ENCODE results near the gene PDGFRB.

PDGFRB gene

GRCh38 chr5:150135557-150136304, 19.9 kb downstream of the PDGFRB start:
- H3K36me3 ChIP-seq = peaks cover 54 to 60% (median 56%) of the 10 kb centered on the region in 3 donors
- H3K27me3 ChIP-seq = no peaks in the 10 kb centered on the region
- DNase-seq = no peak
- intact Hi-C loops (cut with DNase I; ENCODE audit: low total_unique reads) = no loop called here
- H3K4me3 ChIP-seq = no peak overlapping the region
- H3K4me1 ChIP-seq = peaks cover 6 to 100% (median 96%) of the 10 kb centered on the region in 4 donors
- H3K9me3 ChIP-seq = no peaks in the 10 kb centered on the region
- H3K27ac ChIP-seq = peak overlapping the region; percentile 89 to 98
- no peak for TF ChIP-seq CTCF (IDR thresholded peaks at IDR 0.05)

GRCh38 chr5:150134198-150134588, 21.5 kb downstream of the PDGFRB start:
- Histone ChIP-seq H3K4me3 (no peak overlapping the region), H3K36me3 (peaks cover 67 to 75% (median 70%) of the 10 kb centered on the region in 3 donors), H3K27ac (peak overlapping the region; percentile 89 to 98), H3K9me3 (no peaks in the 10 kb centered on the region), H3K27me3 (no peaks in the 10 kb centered on the region), H3K4me1 (peaks cover 0 to 99% (median 95%) of the 10 kb centered on the region in 4 donors)
- intact Hi-C loops (cut with DNase I; ENCODE audit: low total_unique reads) = no loop called here
- no peak for TF ChIP-seq CTCF (IDR thresholded peaks at IDR 0.05)
- DNase-seq = no peak

- Histone ChIP-seq H3K36me3 (peaks cover 72 to 80% (median 75%) of the 10 kb centered on the region in 3 donors), H3K4me1 (peaks cover 0 to 94% (median 90%) of the 10 kb centered on the region in 4 donors), H3K27me3 (no peaks in the 10 kb centered on the region), H3K27ac (peak overlapping the region; percentile 89 to 98), H3K9me3 (no peaks in the 10 kb centered on the region), H3K4me3 (no peak overlapping the region)
- intact Hi-C loops (cut with DNase I; ENCODE audit: low total_unique reads) = no loop called here
- no peak for TF ChIP-seq CTCF (IDR thresholded peaks at IDR 0.05)
- DNase-seq = no peak
These were observed 22.0 kb downstream of the PDGFRB start for GRCh38 chr5:150133581-150134197.

- Histone ChIP-seq H3K36me3 (peaks cover 81 to 89% (median 85%) of the 10 kb centered on the region in 3 donors), H3K27ac (peak overlapping the region; percentile 89 to 98), H3K9me3 (no peaks in the 10 kb centered on the region), H3K4me1 (peaks cover 0 to 85% (median 81%) of the 10 kb centered on the region in 4 donors), H3K27me3 (no peaks in the 10 kb centered on the region), H3K4me3 (no peak overlapping the region)
- DNase-seq = peak in 1 of 2 donors; percentile 90
- intact Hi-C loops (cut with DNase I; ENCODE audit: low total_unique reads) = no loop called here
- TF ChIP-seq CTCF (IDR thresholded peaks at IDR 0.05) = no peak
These were observed 22.9 kb downstream of the PDGFRB start for GRCh38 chr5:150132740-150133139.

- Histone ChIP-seq H3K27me3 (no peaks in the 10 kb centered on the region), H3K27ac (peak overlapping the region; percentile 89 to 98), H3K9me3 (no peaks in the 10 kb centered on the region), H3K36me3 (peaks cover 84 to 95% (median 90%) of the 10 kb centered on the region in 3 donors), H3K4me3 (no peak overlapping the region), H3K4me1 (peaks cover 0 to 79% (median 75%) of the 10 kb centered on the region in 4 donors)
- DNase-seq = peak; percentile 80 to 86
- no peak for TF ChIP-seq CTCF (IDR thresholded peaks at IDR 0.05)
- intact Hi-C loops (cut with DNase I; ENCODE audit: low total_unique reads) = loop anchor here (2.0 kb wide), 1 partner anchor 87 kb away; no protein-coding TSS in a partner anchor
These were observed 23.5 kb downstream of the PDGFRB start for GRCh38 chr5:150131978-150132694.
